H9 (cell line): ENCODE data around the gene RAB31. TPM values are rescaled to one million over a fixed set of nuclear protein-coding genes. Genes with fewer than 3 reads are reported as not detected.

Experiments used
- DNase-seq: peaks from one replicate; pipeline ENCODE4 v3.0.0-alpha.2; 2017
- H2AFZ ChIP-seq: one replicate; pipeline ENCODE4 v1.6.1; 2013; ENCODE audit warnings: mild to moderate bottlenecking, low read length, control low read depth, moderate library complexity
- H2AK5ac ChIP-seq: 2 replicates; pipeline ENCODE4 v1.6.1; 2013; ENCODE audit warnings: low read length, control low read depth, mixed read lengths; ENCODE audit not compliant: insufficient read length
- H2BK120ac ChIP-seq: one replicate; pipeline ENCODE4 v1.6.1; 2013; ENCODE audit warnings: low read depth, mild to moderate bottlenecking, low read length, control low read depth, inconsistent platforms; ENCODE audit not compliant: poor library complexity, severe bottlenecking
- H2BK12ac ChIP-seq: 2 replicates; pipeline ENCODE4 v1.6.1; 2013; ENCODE audit warnings: low read length, control low read depth, mixed read lengths, low read depth; ENCODE audit not compliant: insufficient read length
- H2BK15ac ChIP-seq: 2 replicates; pipeline ENCODE4 v1.6.1; 2013; ENCODE audit warnings: low read depth, low read length, control low read depth
- H2BK20ac ChIP-seq: one replicate; pipeline ENCODE4 v1.6.1; 2013; ENCODE audit warnings: low read depth, mild to moderate bottlenecking, low read length, control low read depth, inconsistent platforms; ENCODE audit not compliant: poor library complexity, severe bottlenecking
- H2BK5ac ChIP-seq: 2 replicates; pipeline ENCODE4 v1.6.1; 2013; ENCODE audit warnings: low read length, control low read depth, mixed read lengths; ENCODE audit not compliant: insufficient read length
- H3K14ac ChIP-seq: 2 replicates; pipeline ENCODE4 v1.6.1; 2013; ENCODE audit warnings: low read length, control low read depth; ENCODE audit not compliant: insufficient read depth
- H3K18ac ChIP-seq: 2 replicates; pipeline ENCODE4 v1.6.1; 2013; ENCODE audit warnings: low read depth, mild to moderate bottlenecking, mixed read lengths, low read length, control low read depth; ENCODE audit not compliant: insufficient read length
- H3K23ac ChIP-seq: 2 replicates; pipeline ENCODE4 v1.6.1; 2013; ENCODE audit warnings: low read length, control low read depth, mixed read lengths, low read depth; ENCODE audit not compliant: insufficient read length
- H3K23me2 ChIP-seq: 2 replicates; pipeline ENCODE4 v1.6.1; 2013; ENCODE audit warnings: low read depth, mild to moderate bottlenecking, mixed read lengths, low read length, control low read depth; ENCODE audit not compliant: insufficient read length, poor library complexity, severe bottlenecking
- H3K27ac ChIP-seq: 2 replicates; pipeline ENCODE4 v1.5.1; 2013; ENCODE audit warnings: low read length, control low read depth, mixed read lengths, low read depth; ENCODE audit not compliant: insufficient read length
- H3K27me3 ChIP-seq: 2 replicates; pipeline ENCODE4 v1.6.1; 2013; ENCODE audit warnings: low read length, control low read depth, inconsistent platforms; ENCODE audit not compliant: insufficient read depth
- H3K4ac ChIP-seq: 2 replicates; pipeline ENCODE4 v1.6.1; 2013; ENCODE audit warnings: low read depth, mild to moderate bottlenecking, control low read depth, inconsistent platforms, low read length, moderate library complexity
- H3K4me1 ChIP-seq: 2 replicates; pipeline ENCODE4 v1.6.1; 2013; ENCODE audit warnings: low read length, control low read depth, inconsistent platforms; ENCODE audit not compliant: insufficient read depth
- H3K4me2 ChIP-seq: 2 replicates; pipeline ENCODE4 v1.6.1; 2013; ENCODE audit warnings: low read length, control low read depth, mixed read lengths; ENCODE audit not compliant: insufficient read length, insufficient read depth
- H3K56ac ChIP-seq: 2 replicates; pipeline ENCODE4 v1.6.1; 2013; ENCODE audit warnings: low read depth, mild to moderate bottlenecking, mixed read lengths, low read length, control low read depth; ENCODE audit not compliant: insufficient read length
- H3K79me1 ChIP-seq: 2 replicates; pipeline ENCODE4 v1.6.1; 2013; ENCODE audit warnings: low read depth, mild to moderate bottlenecking, moderate library complexity, low read length, control low read depth, inconsistent platforms; ENCODE audit not compliant: insufficient read depth, poor library complexity, severe bottlenecking
- H3K79me2 ChIP-seq: 2 replicates; pipeline ENCODE4 v1.6.1; 2013; ENCODE audit warnings: low read length, control low read depth, inconsistent platforms; ENCODE audit not compliant: insufficient read depth
- H3K9ac ChIP-seq: 2 replicates; pipeline ENCODE4 v1.6.1; 2013; ENCODE audit warnings: low read length, control low read depth, mixed read lengths; ENCODE audit not compliant: insufficient read length; ENCODE audit errors: extremely low read depth
- H3K9me3 ChIP-seq: one replicate; pipeline ENCODE4 v1.6.1; 2013; ENCODE audit warnings: low read depth, low read length, inconsistent platforms; ENCODE audit not compliant: control insufficient read depth
- H3T11ph ChIP-seq: one replicate; pipeline ENCODE4 v1.6.1; 2013; ENCODE audit warnings: mild to moderate bottlenecking, low read length, control low read depth, inconsistent platforms
- H4K20me1 ChIP-seq: one replicate; pipeline ENCODE4 v1.6.1; 2013; ENCODE audit not compliant: control insufficient read depth, insufficient read length, insufficient read depth
- H4K5ac ChIP-seq: 2 replicates; pipeline ENCODE4 v1.6.1; 2013; ENCODE audit warnings: low read depth, mild to moderate bottlenecking, mixed read lengths, low read length, control low read depth; ENCODE audit not compliant: insufficient read length
- H4K8ac ChIP-seq: replicated peaks from 2 replicates; pipeline ENCODE4 v1.6.1; 2013; ENCODE audit warnings: low read length, control low read depth, mixed read lengths, low read depth; ENCODE audit not compliant: insufficient read length
- H4K91ac ChIP-seq: 2 replicates; pipeline ENCODE4 v1.6.1; 2013; ENCODE audit warnings: low read depth, mild to moderate bottlenecking, moderate library complexity, mixed read lengths, low read length, control low read depth; ENCODE audit not compliant: insufficient read length
- H3K27ac Mint-ChIP-seq, 3 experiments: 2 replicates in 2 of 3; 3 replicates in 1 of 3; pipeline ENCODE4 v1.8.0; 2020 to 2021; ENCODE audit warnings: mixed read lengths in 3 of 3, mild to moderate bottlenecking in 1 of 3, moderate library complexity in 1 of 3
- H3K27me3 Mint-ChIP-seq: 2 replicates; pipeline ENCODE4 v1.8.0; 2021; ENCODE audit warnings: low read depth, mild to moderate bottlenecking, moderate library complexity, mixed read lengths
- H3K36me3 Mint-ChIP-seq, 3 experiments: 2 replicates in 2 of 3; 3 replicates in 1 of 3; pipeline ENCODE4 v1.8.0; 2020 to 2021; ENCODE audit warnings: low read depth in 3 of 3, mixed read lengths in 3 of 3; ENCODE audit not compliant: insufficient read depth in 1 of 3
- H3K4me1 Mint-ChIP-seq, 2 experiments: 2 replicates each; pipeline ENCODE4 v1.8.0; 2020; ENCODE audit warnings: mixed read lengths in 2 of 2
- H3K4me3 Mint-ChIP-seq, 2 experiments: 2 replicates in 1 of 2; 3 replicates in 1 of 2; pipeline ENCODE4 v1.8.0; 2020 to 2021; ENCODE audit warnings: mild to moderate bottlenecking in 2 of 2, mixed read lengths in 2 of 2, moderate library complexity in 1 of 2
- H3K9me3 Mint-ChIP-seq, 2 experiments: 2 replicates in 1 of 2; 3 replicates in 1 of 2; pipeline ENCODE4 v1.8.0; 2020; ENCODE audit warnings: mild to moderate bottlenecking in 2 of 2, mixed read lengths in 2 of 2, moderate library complexity in 1 of 2
- CTCF ChIP-seq: fragments of 200-600 bp; sonication (generic); conservative IDR thresholded peaks from 3 replicates; pipeline ENCODE4 v1.8.0; 2021; ENCODE audit warnings: antibody characterized with exemption, mild to moderate bottlenecking
- WGBS: extraction: QIAGEN DNeasy Blood & Tissue Kit; methylation state at CpG from one replicate; pipeline ENCODE4 v1.1.7; 2013; ENCODE audit warnings: missing lambda C conversion rate, low lambda C conversion rate, mixed read lengths; ENCODE audit not compliant: insufficient read length; ENCODE audit errors: extremely low coverage; 5-methylcytosine and 5-hydroxymethylcytosine counted together
- total RNA-seq: library from RNA; stranded (reverse); gene quantifications from 2 replicates; pipeline ENCODE4 v1.2.1, GENCODE V29; 2021

The RAB31 gene
- total RNA-seq, 1 experiment from 2014 or later = 22.4 TPM

- Histone ChIP-seq H4K20me1 (no peaks in the 10 kb centered on the region), H2BK120ac (no peak overlapping the region), H3K18ac (no peak overlapping the region), H3K27ac (no peak overlapping the region), H3K27me3 (no peaks in the 10 kb centered on the region), H4K5ac (no peak overlapping the region), H3K23me2 (no peaks in the 10 kb centered on the region), H3K4ac (no peak overlapping the region), H3K79me2 (no peaks in the 10 kb centered on the region), H2AK5ac (no peak overlapping the region), H2AFZ (no peak overlapping the region), H2BK20ac (no peak overlapping the region), H2BK5ac (no peak overlapping the region), H3K4me2 (no peak overlapping the region), H2BK15ac (no peak overlapping the region), H3K14ac (no peak overlapping the region), H3T11ph (no peak overlapping the region), H4K91ac (no peak overlapping the region), H3K4me1 (no peaks in the 10 kb centered on the region; the same call in 1 of the 2 replicates), H4K8ac (no peak overlapping the region), H3K9me3 (no peaks in the 10 kb centered on the region), H3K56ac (no peak overlapping the region), H3K79me1 (no peaks in the 10 kb centered on the region), H3K9ac (no peak overlapping the region), H3K23ac (no peak overlapping the region), H2BK12ac (no peak overlapping the region)
- Mint-ChIP-seq H3K27ac (no peak overlapping the region), H3K27me3 (no peaks in the 10 kb centered on the region), H3K4me1 (peaks cover 20 to 28% of the 10 kb centered on the region in 2 experiments), H3K9me3 (no peaks in the 10 kb centered on the region), H3K36me3 (no peaks in the 10 kb centered on the region; a peak in 1 of 7 replicates), H3K4me3 (no peak overlapping the region)
- no CpG with 5 or more reads among the region's 10 CpGs for whole genome bisulfite sequencing
- no peak for TF ChIP-seq CTCF
- no peak for DNase-seq
Measured at GRCh38 chr18:9846162-9846925, 138.2 kb downstream of the RAB31 start.
